Uterus (tissue), 4 donors: ENCODE data around the gene SKI. TPM values are rescaled to one million over a fixed set of nuclear protein-coding genes. Genes with fewer than 3 reads are reported as not detected.

Experiments
- DNase-seq, 2 donors: peaks; one replicate each; pipeline ENCODE4 v3.0.0-alpha.2; 2019 to 2020
- H3K27ac ChIP-seq, 2 donors: fragments of 200-600 bp; sonication (generic); 1 replicate in 1 of 2; 2 replicates in 1 of 2; pipeline ENCODE4 v1.5.1; 2016 to 2018
- H3K27me3 ChIP-seq, 2 donors: fragments of 200-600 bp; sonication (generic); one replicate each; pipeline ENCODE4 v1.5.1; 2018 to 2019; ENCODE audit warnings: control low read depth in 1 of 2
- H3K36me3 ChIP-seq, 2 donors: fragments of 200-600 bp; sonication (generic); one replicate each; pipeline ENCODE4 v1.5.1; 2019; ENCODE audit warnings: control low read depth in 1 of 2
- H3K4me1 ChIP-seq, 2 donors: fragments of 200-600 bp; sonication (generic); one replicate each; pipeline ENCODE4 v1.5.1; 2018 to 2019; ENCODE audit warnings: control low read depth in 1 of 2
- H3K4me3 ChIP-seq, 2 donors: fragments of 200-600 bp; sonication (generic); 1 replicate in 1 of 2; 2 replicates in 1 of 2; pipeline ENCODE4 v1.5.1; 2018 to 2019; ENCODE audit warnings: mild to moderate bottlenecking in 1 of 2
- H3K9me3 ChIP-seq, 2 donors: fragments of 200-600 bp; sonication (generic); one replicate each; pipeline ENCODE4 v1.5.1; 2019; ENCODE audit warnings: control low read depth in 1 of 2
- CTCF ChIP-seq, 4 experiments: fragments of 200-600 bp in 2 of 4; fragments of 450-650 bp in 2 of 4; sonication (generic) in 2 of 4; IDR thresholded peaks; one replicate each; pipeline ENCODE4 v1.5.1; 2016 to 2019; ENCODE audit warnings: antibody characterized with exemption in 4 of 4, mild to moderate bottlenecking in 2 of 4, moderate library complexity in 1 of 4
- POLR2A ChIP-seq, 2 donors: fragments of 450-650 bp; IDR thresholded peaks; one replicate each; pipeline ENCODE4 v1.6.1; 2016; ENCODE audit warnings: antibody characterized with exemption in 2 of 2, mild to moderate bottlenecking in 1 of 2, moderate library complexity in 1 of 2
- intact Hi-C: fragments of 100-400 bp; cut with DNase I; formaldehyde crosslinking; loops from one replicate; pipeline ENCODE4 v1.15.1; 2023; ENCODE audit warnings: low total_unique reads
- total RNA-seq, 4 donors: library from RNA; depleted of rRNA in 3 of 4; stranded (reverse); fragments of >200 nt in 3 of 4; gene quantifications; one replicate each; pipeline versions ENCODE4 v1.1.0 to v1.2.4, GENCODE V29; 2014 to 2023
- donor health status: DM: yes; HTN: yes; CAD: no.

Gene SKI
- total RNA-seq, 4 donors from 2014 or later, result 22.8 to 148 (median 34.9) TPM

- DNase-seq, result no peak
- Histone ChIP-seq H3K9me3 (no peaks in the 10 kb centered on the region), H3K36me3 (no peaks in the 10 kb centered on the region), H3K27ac (no peak overlapping the region), H3K27me3 (no peaks in the 10 kb centered on the region), H3K4me3 (no peak overlapping the region), H3K4me1 (peaks cover 5 to 33% of the 10 kb centered on the region in 2 donors)
- TF ChIP-seq CTCF (IDR thresholded peaks at IDR 0.05) (no peak), POLR2A (IDR thresholded peaks at IDR 0.05) (no peak)
- intact Hi-C loops, result no loop called here
These were observed 56.1 kb downstream of the SKI start for GRCh38 chr1:2283991-2284895.

- no peak overlapping the region for H3K27ac ChIP-seq
- no peak for DNase-seq
- no peak overlapping the region for H3K4me3 ChIP-seq
- H3K4me1 ChIP-seq, result peaks cover 7 to 34% of the 10 kb centered on the region in 2 donors
- no peak for TF ChIP-seq CTCF (IDR thresholded peaks at IDR 0.05)
- no peak for TF ChIP-seq POLR2A (IDR thresholded peaks at IDR 0.05)
- no peaks in the 10 kb centered on the region for H3K36me3 ChIP-seq
- no peaks in the 10 kb centered on the region for H3K9me3 ChIP-seq
- no peaks in the 10 kb centered on the region for H3K27me3 ChIP-seq
- intact Hi-C loops, result no loop called here
These were observed 56.8 kb downstream of the SKI start for GRCh38 chr1:2284932-2285331.

- Histone ChIP-seq H3K9me3 (no peaks in the 10 kb centered on the region), H3K36me3 (no peaks in the 10 kb centered on the region), H3K4me3 (no peak overlapping the region), H3K27me3 (no peaks in the 10 kb centered on the region), H3K27ac (no peak overlapping the region), H3K4me1 (peaks cover 8 to 51% of the 10 kb centered on the region in 2 donors)
- no peak for TF ChIP-seq CTCF (IDR thresholded peaks at IDR 0.05)
- TF ChIP-seq POLR2A (IDR thresholded peaks at IDR 0.05), result no peak
- no peak for DNase-seq
- intact Hi-C loops, result no loop called here
These were observed 58.8 kb downstream of the SKI start for GRCh38 chr1:2286923-2287322.

DNA sequence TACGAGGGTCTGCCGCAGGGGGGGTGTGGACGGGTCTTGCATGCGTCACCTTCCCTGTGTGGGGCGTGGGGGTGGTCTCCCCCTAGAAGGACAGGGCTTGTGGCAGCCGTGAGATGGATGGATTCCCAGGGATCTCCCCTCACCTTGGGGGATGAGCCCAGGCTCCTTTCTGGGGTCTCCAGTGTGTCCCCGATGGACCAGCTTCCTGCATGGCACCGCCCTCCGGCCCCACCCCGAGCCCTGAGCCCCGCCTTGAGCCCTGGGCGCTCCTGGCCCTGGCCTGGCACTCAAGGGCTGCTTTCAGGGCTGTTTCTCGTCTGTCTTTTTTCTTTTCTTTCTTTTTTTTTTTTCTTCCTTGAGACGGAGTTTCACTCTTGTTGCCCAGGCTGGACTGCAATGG is 59.5 kb downstream of the SKI start:
- Histone ChIP-seq H3K9me3 (no peaks in the 10 kb centered on the region), H3K27ac (no peak overlapping the region), H3K27me3 (no peaks in the 10 kb centered on the region), H3K4me1 (peaks cover 8 to 53% of the 10 kb centered on the region in 2 donors), H3K4me3 (no peak overlapping the region), H3K36me3 (no peaks in the 10 kb centered on the region)
- intact Hi-C loops, result no loop called here
- TF ChIP-seq CTCF (IDR thresholded peaks at IDR 0.05) (no peak), POLR2A (IDR thresholded peaks at IDR 0.05) (no peak)
- no peak for DNase-seq

DNA sequence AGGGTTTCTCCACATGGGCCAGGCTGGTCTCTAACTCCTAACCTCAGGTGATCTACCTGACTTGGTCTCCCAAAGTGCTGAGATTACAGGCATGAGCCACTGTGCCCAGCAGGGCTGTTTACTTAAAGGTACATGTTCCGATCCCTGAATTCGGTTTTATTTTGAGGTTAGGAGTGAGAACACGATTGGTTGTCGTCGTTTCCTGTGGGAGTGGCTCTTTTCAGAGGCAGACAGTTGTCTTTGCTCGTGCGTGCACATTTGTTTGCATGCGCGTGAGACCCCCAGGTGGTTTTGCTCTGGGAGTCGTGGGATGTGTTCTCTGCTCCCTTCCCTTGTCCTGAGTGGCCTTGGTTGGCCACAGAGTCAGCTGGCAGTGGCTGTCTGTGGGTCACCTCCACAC is 60.2 kb downstream of the SKI start:
- Histone ChIP-seq H3K27ac (no peak overlapping the region), H3K4me1 (peaks cover 7 to 60% of the 10 kb centered on the region in 2 donors), H3K9me3 (no peaks in the 10 kb centered on the region), H3K4me3 (no peak overlapping the region), H3K36me3 (no peaks in the 10 kb centered on the region), H3K27me3 (no peaks in the 10 kb centered on the region)
- DNase-seq, result no peak
- no peak for TF ChIP-seq CTCF (IDR thresholded peaks at IDR 0.05)
- no peak for TF ChIP-seq POLR2A (IDR thresholded peaks at IDR 0.05)
- intact Hi-C loops, result no loop called here
